Measurements from ENCODE around the gene ITGAL. TPM values are rescaled to one million over a fixed set of nuclear protein-coding genes. Genes with fewer than 3 reads are reported as not detected.
A peak's percentile ranks its signal among the peaks of the same experiment; 100 is the strongest.

ITGAL gene
- total RNA-seq, 1 donor from 2014 or later: 0.04 TPM

DNA sequence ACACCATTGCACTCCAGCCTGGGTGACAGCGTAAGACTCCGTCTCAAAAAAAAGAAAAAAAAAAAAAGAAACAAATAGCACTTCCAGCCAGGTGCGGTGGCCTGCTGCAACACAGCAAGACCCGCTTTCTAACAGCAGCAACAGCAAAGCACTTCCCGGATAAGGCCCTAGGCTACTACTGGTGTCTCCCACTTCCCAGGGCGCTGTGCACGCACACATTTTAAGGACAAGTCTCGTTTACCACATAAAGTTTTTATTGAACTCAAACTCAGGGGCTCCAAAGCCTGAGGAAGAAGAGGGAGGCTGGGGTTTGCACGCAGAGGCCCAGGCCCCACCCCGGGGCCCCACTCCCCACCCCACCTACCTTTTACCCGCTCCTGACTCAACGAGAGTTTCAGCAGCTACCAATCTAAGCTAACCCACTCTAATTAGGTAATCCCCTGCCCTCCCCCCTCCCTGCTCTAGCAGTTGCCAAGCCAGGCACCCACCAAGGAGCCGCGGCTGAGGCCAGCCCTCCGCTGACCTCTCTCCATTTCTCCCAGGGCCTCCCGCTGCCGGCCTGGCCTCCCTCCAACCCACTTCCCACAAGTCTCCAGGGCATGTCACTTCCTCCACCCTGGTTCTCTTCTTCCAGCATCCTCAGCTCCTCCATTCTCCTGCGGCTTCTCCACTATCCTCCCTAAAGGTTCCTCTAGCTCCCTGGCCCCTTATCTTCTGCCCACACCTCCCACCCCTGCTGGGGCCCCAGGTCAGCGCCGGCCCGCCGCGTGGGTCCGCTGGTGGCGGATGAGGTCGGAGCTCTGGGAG lies 51.4 kb downstream of the ITGAL start:
- no peak overlapping the region for H3K4me3 ChIP-seq (ENCODE audit: low read depth, low read length)
- TF ChIP-seq, protein P1, sequence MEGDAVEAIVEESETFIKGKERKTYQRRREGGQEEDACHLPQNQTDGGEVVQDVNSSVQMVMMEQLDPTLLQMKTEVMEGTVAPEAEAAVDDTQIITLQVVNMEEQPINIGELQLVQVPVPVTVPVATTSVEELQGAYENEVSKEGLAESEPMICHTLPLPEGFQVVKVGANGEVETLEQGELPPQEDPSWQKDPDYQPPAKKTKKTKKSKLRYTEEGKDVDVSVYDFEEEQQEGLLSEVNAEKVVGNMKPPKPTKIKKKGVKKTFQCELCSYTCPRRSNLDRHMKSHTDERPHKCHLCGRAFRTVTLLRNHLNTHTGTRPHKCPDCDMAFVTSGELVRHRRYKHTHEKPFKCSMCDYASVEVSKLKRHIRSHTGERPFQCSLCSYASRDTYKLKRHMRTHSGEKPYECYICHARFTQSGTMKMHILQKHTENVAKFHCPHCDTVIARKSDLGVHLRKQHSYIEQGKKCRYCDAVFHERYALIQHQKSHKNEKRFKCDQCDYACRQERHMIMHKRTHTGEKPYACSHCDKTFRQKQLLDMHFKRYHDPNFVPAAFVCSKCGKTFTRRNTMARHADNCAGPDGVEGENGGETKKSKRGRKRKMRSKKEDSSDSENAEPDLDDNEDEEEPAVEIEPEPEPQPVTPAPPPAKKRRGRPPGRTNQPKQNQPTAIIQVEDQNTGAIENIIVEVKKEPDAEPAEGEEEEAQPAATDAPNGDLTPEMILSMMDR (IDR thresholded peaks at IDR 0.05; ENCODE audit: insufficient read depth, low read length, poor library complexity, severe bottlenecking): no peak
- no peaks in the 10 kb centered on the region for H3K36me3 ChIP-seq (ENCODE audit: control insufficient read depth, insufficient read depth, low read length)
- H3K27me3 ChIP-seq (ENCODE audit: control insufficient read depth, insufficient read depth, low read length): no peaks in the 10 kb centered on the region
- DNase-seq (ENCODE audit: low read depth): no peak

DNA sequence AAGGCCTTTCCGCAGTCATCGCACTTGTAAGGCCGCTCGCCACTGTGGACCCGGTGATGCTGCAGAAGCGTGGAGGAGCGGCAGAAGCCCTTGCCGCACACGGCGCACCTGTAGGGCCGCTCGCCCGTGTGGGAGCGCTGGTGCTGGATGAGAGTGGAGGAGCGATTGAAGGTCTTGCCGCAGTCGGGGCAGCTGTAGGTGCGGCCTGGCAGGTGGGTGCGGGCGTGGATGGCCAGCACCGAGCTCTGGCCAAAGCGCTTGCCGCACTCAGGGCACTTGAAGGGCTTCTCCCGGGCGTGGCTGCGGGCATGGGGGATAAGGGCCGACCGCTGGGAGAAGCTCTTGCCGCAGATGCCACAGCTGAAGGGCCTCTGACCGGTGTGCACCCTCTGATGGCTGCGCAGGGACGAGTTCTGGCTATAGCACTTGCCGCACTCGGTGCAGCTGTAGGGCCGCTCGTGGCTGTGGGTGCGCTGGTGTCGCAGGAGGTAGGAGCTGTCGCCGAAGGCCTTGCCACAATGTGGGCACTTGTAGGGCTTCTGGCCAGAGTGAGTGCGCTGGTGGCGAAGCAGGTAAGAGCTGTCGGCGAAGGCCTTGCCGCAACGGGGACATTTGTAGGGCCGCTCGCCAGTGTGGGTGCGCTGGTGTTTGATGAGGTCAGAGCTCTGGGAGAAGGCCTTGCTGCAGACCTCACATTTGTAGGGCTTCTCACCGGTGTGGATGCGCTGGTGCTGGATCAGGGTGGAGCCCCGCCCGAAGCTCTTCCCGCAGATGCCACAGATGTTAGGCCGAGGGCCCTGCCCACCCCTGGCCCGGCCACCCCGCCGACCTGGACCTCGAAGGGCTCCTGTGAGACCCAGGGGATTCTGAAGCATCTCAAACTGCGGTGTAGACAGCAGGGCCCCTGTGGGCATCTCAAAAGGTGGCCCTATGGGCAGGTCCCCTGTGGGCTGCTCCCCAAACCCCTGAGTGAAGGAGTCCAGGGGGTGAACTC lies 52.3 kb downstream of the ITGAL start:
- TF ChIP-seq, protein P1 (IDR thresholded peaks at IDR 0.05; ENCODE audit: insufficient read depth, low read length, poor library complexity, severe bottlenecking): no peak
- Histone ChIP-seq H3K27me3 (ENCODE audit: control insufficient read depth, insufficient read depth, low read length) (no peaks in the 10 kb centered on the region), H3K4me3 (ENCODE audit: low read depth, low read length) (no peak overlapping the region), H3K36me3 (ENCODE audit: control insufficient read depth, insufficient read depth, low read length) (no peaks in the 10 kb centered on the region)
- no peak for DNase-seq (ENCODE audit: low read depth)

DNA sequence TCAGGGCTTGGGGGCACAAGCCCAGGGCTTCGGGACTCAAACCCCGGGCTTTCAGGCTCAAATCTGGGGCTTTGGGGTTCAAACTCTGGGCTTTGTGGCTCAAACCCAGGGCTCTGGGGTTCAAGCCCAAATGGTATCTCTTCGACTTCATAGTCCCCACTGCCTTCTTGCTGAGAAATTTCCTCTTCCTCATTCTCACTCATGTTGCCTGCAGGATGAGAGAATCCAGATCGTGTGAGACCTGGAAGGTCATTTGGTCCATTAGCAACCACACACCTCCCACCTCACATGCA lies 53.2 kb downstream of the ITGAL start:
- Histone ChIP-seq H3K4me3 (ENCODE audit: low read depth, low read length) (peak overlapping the region; percentile 66), H3K27me3 (ENCODE audit: control insufficient read depth, insufficient read depth, low read length) (no peaks in the 10 kb centered on the region), H3K36me3 (ENCODE audit: control insufficient read depth, insufficient read depth, low read length) (no peaks in the 10 kb centered on the region)
- TF ChIP-seq, protein P1 (IDR thresholded peaks at IDR 0.05; ENCODE audit: insufficient read depth, low read length, poor library complexity, severe bottlenecking): no peak
- no peak for DNase-seq (ENCODE audit: low read depth)

DNA sequence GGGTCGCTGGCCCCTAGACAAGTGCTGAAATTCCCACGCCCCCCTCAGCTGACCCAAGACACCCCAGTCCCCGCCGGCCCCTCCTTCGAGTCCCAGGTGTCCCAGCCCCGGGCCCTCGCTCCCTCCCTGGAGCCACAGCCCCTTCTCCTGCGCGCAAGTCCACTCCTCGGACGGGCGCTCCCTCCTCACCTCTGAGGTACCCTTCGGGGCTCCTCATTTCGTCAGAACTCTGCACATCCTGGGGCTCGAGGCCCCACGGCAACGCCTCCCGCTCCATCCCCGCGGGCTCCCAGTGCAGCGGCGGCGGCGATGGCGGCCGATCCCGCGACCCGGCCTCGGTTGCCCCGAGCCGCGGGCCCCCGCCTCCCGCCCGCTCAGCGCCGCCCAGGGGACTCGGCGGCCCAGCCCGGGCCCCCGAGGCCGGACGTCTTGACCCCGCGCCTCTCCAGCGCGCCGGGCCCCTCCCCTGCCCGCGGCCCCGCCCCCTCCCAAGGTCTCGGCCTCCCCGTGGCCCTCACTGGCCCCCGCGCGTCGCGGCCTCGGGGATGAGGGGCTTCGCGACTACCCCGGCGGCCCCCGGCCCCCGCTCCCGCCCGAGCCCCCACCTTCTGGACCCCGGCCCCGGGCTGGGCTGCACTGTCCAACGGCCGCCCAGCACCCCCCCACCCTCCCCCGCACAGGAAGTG lies 53.7 kb downstream of the ITGAL start, which contains the start of gene ZNF768:
TSS of gene ZNF768 (minus strand) at position 430 of the 686 bp plus-strand sequence. CDS start at position 277, 153 bp downstream.
- H3K27me3 ChIP-seq (ENCODE audit: control insufficient read depth, insufficient read depth, low read length): no peaks in the 10 kb centered on the region
- no peaks in the 10 kb centered on the region for H3K36me3 ChIP-seq (ENCODE audit: control insufficient read depth, insufficient read depth, low read length)
- TF ChIP-seq, protein P1 (IDR thresholded peaks at IDR 0.05; ENCODE audit: insufficient read depth, low read length, poor library complexity, severe bottlenecking): no peak
- H3K4me3 ChIP-seq (ENCODE audit: low read depth, low read length): peak within 1 kb of the TSS; percentile 66
- no peak for DNase-seq (ENCODE audit: low read depth)

DNA sequence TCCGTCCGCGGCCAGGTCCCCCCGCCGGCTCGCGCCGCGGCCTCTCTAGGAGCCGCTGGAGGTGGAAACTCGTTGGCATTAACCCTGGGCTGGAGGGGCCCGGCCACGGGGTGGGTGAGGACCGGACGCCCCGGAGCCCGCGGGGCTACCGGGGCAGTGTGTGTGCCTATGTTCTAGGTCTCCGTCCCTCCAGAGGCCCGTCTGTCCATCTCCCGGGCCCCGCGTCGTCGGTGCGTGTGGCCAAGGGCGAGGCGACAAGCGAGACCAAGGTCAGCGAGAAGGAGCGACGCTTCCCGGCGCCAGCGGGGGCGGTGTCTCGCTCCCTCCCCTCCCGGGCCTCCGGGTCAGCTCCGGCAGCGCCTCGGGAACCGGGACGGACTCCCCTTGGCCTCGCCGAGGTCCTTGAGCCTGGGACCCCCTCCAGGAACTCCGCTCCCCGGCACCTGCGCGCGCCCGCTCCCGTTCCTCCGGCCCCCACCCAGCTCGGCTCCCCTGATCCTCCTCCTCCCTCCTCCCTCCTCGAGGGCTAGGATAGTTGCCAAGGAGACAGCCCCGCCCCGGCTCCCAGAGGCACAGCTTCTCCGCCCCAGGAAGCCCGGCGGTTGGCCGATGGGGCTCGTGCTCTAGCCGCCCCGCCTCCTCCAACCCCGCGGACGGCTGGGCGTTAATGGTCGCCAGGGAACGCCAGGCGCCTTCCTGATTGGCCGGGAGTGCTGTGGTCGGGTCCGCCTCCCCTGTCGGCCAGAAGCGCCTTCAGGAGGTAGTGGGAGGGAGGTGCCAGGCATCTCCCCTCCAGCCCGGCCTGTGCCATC lies 54.5 kb downstream of the ITGAL start:
- Histone ChIP-seq H3K4me3 (ENCODE audit: low read depth, low read length) (peak overlapping the region; percentile 66), H3K27me3 (ENCODE audit: control insufficient read depth, insufficient read depth, low read length) (no peaks in the 10 kb centered on the region), H3K36me3 (ENCODE audit: control insufficient read depth, insufficient read depth, low read length) (no peaks in the 10 kb centered on the region)
- DNase-seq (ENCODE audit: low read depth): peak; percentile 82
- TF ChIP-seq, protein P1 (IDR thresholded peaks at IDR 0.05; ENCODE audit: insufficient read depth, low read length, poor library complexity, severe bottlenecking): peak; percentile 25

Measured in kidney epithelial cell (primary cell).